Gastrocnemius medialis (tissue), 4 donors: Measurements from ENCODE around the gene RAD9A.

Experiments
- POLR2A ChIP-seq, 2 donors: fragments of 450-650 bp; IDR thresholded peaks; one replicate each; pipeline ENCODE4 v1.6.1; 2017; ENCODE audit warnings: antibody characterized with exemption in 2 of 2, mild to moderate bottlenecking in 2 of 2, moderate library complexity in 2 of 2
- TF ChIP-seq, protein P1 (sequence below), 5 experiments: fragments of 450-650 bp in 3 of 5; fragments of 200-600 bp in 2 of 5; sonication (generic) in 2 of 5; IDR thresholded peaks in 4 of 5; conservative IDR thresholded peaks in 1 of 5; 1 replicate in 4 of 5; 2 replicates in 1 of 5; pipeline ENCODE4 v1.5.1; 2016 to 2019; ENCODE audit warnings: antibody characterized with exemption in 5 of 5, mild to moderate bottlenecking in 3 of 5, moderate library complexity in 3 of 5

DNA sequence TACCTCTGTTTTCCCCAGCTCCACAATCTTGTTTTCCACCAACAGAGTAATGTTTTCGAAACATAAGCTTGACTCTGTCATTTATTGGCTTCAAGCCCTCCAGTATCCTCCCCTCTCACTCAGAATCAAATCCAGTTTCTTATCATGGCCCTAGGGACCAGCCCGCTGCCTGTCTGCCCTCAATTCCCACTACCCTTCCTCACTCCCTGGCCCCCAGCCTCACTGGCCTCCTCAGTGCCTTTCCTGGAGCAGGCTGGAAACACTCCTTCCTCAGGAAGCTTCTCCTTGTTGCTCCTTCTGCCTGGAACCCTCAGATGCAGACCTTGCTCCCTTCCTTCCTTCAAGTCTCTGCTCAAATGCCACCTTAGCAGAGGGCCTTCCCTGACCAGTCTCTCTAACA lies 42.3 kb upstream of the RAD9A start:
- TF ChIP-seq, protein P1, sequence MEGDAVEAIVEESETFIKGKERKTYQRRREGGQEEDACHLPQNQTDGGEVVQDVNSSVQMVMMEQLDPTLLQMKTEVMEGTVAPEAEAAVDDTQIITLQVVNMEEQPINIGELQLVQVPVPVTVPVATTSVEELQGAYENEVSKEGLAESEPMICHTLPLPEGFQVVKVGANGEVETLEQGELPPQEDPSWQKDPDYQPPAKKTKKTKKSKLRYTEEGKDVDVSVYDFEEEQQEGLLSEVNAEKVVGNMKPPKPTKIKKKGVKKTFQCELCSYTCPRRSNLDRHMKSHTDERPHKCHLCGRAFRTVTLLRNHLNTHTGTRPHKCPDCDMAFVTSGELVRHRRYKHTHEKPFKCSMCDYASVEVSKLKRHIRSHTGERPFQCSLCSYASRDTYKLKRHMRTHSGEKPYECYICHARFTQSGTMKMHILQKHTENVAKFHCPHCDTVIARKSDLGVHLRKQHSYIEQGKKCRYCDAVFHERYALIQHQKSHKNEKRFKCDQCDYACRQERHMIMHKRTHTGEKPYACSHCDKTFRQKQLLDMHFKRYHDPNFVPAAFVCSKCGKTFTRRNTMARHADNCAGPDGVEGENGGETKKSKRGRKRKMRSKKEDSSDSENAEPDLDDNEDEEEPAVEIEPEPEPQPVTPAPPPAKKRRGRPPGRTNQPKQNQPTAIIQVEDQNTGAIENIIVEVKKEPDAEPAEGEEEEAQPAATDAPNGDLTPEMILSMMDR (IDR thresholded peaks at IDR 0.05 in 4 of 5, conservative IDR thresholded peaks at IDR 0.05 in 1 of 5): no peak
- TF ChIP-seq POLR2A (IDR thresholded peaks at IDR 0.05): no peak
